KMS-11 (cell line): ENCODE results near the gene TRPM8.

ENCODE experiments used
- H2AFZ ChIP-seq: fragments of 200-600 bp; sonication (generic); 2 replicates; pipeline ENCODE4 v1.6.1; 2016; ENCODE audit warnings: antibody characterized with exemption, mixed run types, low read depth
- H3K27ac ChIP-seq: fragments of 200-600 bp; sonication (generic); 2 replicates; pipeline ENCODE4 v1.6.1; 2016; ENCODE audit warnings: mild to moderate bottlenecking, mixed run types
- H3K27me3 ChIP-seq: fragments of 200-600 bp; sonication (generic); 2 replicates; pipeline ENCODE4 v1.6.1; 2017; ENCODE audit warnings: mild to moderate bottlenecking, low read depth, mixed run types, moderate library complexity; ENCODE audit not compliant: insufficient read depth
- H3K36me3 ChIP-seq: fragments of 200-600 bp; sonication (generic); 2 replicates; pipeline ENCODE4 v1.6.1; 2017; ENCODE audit warnings: mild to moderate bottlenecking, mixed run types; ENCODE audit not compliant: insufficient read depth
- H3K4me1 ChIP-seq: fragments of 200-600 bp; sonication (generic); 2 replicates; pipeline ENCODE4 v1.6.1; 2016; ENCODE audit warnings: mild to moderate bottlenecking, low read depth, mixed run types; ENCODE audit not compliant: poor library complexity, severe bottlenecking
- H3K4me2 ChIP-seq: fragments of 200-600 bp; sonication (generic); 2 replicates; pipeline ENCODE4 v1.7.0; 2016; ENCODE audit warnings: mild to moderate bottlenecking, mixed run types
- H3K4me3 ChIP-seq: fragments of 200-600 bp; sonication (generic); IDR thresholded peaks from 2 replicates; pipeline ENCODE4 v1.6.1; 2017; ENCODE audit warnings: low read depth, low read length, mixed read lengths; ENCODE audit not compliant: insufficient read depth
- H3K79me2 ChIP-seq: fragments of 200-600 bp; sonication (generic); 2 replicates; pipeline ENCODE4 v1.6.1; 2016; ENCODE audit warnings: low read depth, mixed run types; ENCODE audit not compliant: insufficient read depth
- H3K9ac ChIP-seq: fragments of 200-600 bp; sonication (generic); 2 replicates; pipeline ENCODE4 v1.6.1; 2016; ENCODE audit warnings: mild to moderate bottlenecking, mixed run types
- H4K20me1 ChIP-seq: fragments of 200-600 bp; sonication (generic); 2 replicates; pipeline ENCODE4 v1.6.1; 2016; ENCODE audit warnings: mild to moderate bottlenecking, mixed run types; ENCODE audit not compliant: insufficient read depth
- TF ChIP-seq, protein P1 (sequence below): fragments of 200-600 bp; sonication (generic); conservative IDR thresholded peaks from 2 replicates; pipeline ENCODE4 v1.6.1; 2017; ENCODE audit warnings: low read depth, mild to moderate bottlenecking, antibody characterized with exemption, low read length, moderate library complexity, mixed read lengths

The TRPM8 gene

GRCh38 chr2:233952335-233952734, 35.2 kb downstream of the TRPM8 start:
- Histone ChIP-seq H3K4me2 (no peak overlapping the region), H3K9ac (no peak overlapping the region), H3K36me3 (no peaks in the 10 kb centered on the region), H3K4me1 (no peaks in the 10 kb centered on the region), H3K27ac (no peak overlapping the region), H4K20me1 (no peaks in the 10 kb centered on the region), H3K79me2 (no peaks in the 10 kb centered on the region), H3K4me3 (no peak overlapping the region), H3K27me3 (no peaks in the 10 kb centered on the region), H2AFZ (no peak overlapping the region)
- TF ChIP-seq, protein P1, sequence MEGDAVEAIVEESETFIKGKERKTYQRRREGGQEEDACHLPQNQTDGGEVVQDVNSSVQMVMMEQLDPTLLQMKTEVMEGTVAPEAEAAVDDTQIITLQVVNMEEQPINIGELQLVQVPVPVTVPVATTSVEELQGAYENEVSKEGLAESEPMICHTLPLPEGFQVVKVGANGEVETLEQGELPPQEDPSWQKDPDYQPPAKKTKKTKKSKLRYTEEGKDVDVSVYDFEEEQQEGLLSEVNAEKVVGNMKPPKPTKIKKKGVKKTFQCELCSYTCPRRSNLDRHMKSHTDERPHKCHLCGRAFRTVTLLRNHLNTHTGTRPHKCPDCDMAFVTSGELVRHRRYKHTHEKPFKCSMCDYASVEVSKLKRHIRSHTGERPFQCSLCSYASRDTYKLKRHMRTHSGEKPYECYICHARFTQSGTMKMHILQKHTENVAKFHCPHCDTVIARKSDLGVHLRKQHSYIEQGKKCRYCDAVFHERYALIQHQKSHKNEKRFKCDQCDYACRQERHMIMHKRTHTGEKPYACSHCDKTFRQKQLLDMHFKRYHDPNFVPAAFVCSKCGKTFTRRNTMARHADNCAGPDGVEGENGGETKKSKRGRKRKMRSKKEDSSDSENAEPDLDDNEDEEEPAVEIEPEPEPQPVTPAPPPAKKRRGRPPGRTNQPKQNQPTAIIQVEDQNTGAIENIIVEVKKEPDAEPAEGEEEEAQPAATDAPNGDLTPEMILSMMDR, result no peak

GRCh38 chr2:233953087-233953801, 36.1 kb downstream of the TRPM8 start:
- TF ChIP-seq, protein P1, result no peak
- H3K4me3 ChIP-seq, result no peak overlapping the region
- no peak overlapping the region for H2AFZ ChIP-seq
- no peaks in the 10 kb centered on the region for H3K27me3 ChIP-seq
- H3K79me2 ChIP-seq, result no peaks in the 10 kb centered on the region
- no peaks in the 10 kb centered on the region for H4K20me1 ChIP-seq
- H3K36me3 ChIP-seq, result no peaks in the 10 kb centered on the region
- no peaks in the 10 kb centered on the region for H3K4me1 ChIP-seq
- H3K4me2 ChIP-seq, result no peak overlapping the region
- H3K9ac ChIP-seq, result no peak overlapping the region
- no peak overlapping the region for H3K27ac ChIP-seq

DNA sequence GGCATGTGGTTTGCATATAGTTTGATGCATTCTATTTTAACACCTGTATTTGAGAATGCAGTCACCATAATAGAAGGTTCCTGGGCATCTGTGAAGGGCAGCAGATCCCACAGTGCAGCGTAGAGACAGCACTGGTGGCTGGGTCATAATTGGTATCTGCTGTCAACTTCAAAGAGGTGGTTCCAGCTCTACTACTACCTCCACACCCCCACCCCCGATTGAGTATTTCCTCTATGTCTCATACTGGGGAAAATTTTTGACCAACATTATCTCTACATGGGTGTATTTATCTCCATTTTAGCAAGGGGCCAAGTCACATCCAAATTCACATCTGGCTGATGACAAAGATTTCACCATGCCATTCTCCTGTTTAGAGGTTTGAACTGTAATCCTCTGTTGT, 43.0 kb downstream of the TRPM8 start:
- TF ChIP-seq, protein P1, result no peak
- Histone ChIP-seq H3K4me3 (no peak overlapping the region), H2AFZ (no peak overlapping the region), H3K36me3 (no peaks in the 10 kb centered on the region), H3K27ac (no peak overlapping the region), H3K79me2 (no peaks in the 10 kb centered on the region), H3K4me2 (no peak overlapping the region), H3K4me1 (peaks cover 14% of the 10 kb centered on the region), H4K20me1 (no peaks in the 10 kb centered on the region), H3K9ac (no peak overlapping the region), H3K27me3 (no peaks in the 10 kb centered on the region)

DNA sequence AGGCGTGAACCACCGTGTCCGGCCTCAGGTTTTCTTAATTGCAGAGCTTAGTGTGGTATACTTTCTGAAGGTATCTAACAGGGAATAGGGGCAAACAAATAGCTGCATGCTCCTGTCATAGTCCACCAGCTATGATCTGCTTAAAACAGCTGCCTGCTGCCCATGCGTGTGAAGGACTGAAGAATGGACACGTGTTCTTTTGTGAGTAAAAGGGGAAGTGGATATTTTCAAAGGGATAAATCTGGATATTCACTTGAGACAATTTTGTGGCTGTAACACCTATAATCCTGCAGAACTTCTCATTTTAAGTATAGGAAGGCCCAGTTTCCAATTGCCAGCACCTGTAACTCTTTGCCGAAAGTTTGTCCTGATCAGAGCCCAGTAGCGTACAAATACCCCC, 44.7 kb downstream of the TRPM8 start:
- H3K79me2 ChIP-seq, result no peaks in the 10 kb centered on the region
- TF ChIP-seq, protein P1, result no peak
- no peaks in the 10 kb centered on the region for H4K20me1 ChIP-seq
- H3K4me3 ChIP-seq, result no peak overlapping the region
- no peak overlapping the region for H2AFZ ChIP-seq
- no peak overlapping the region for H3K27ac ChIP-seq
- H3K36me3 ChIP-seq, result no peaks in the 10 kb centered on the region
- H3K4me2 ChIP-seq, result no peak overlapping the region
- peaks cover 31% of the 10 kb centered on the region for H3K4me1 ChIP-seq
- no peak overlapping the region for H3K9ac ChIP-seq
- H3K27me3 ChIP-seq, result no peaks in the 10 kb centered on the region
